Thoracic aorta (tissue), 2 donors: ENCODE results near the gene TRMT10A. TPM values are rescaled to one million over a fixed set of nuclear protein-coding genes. Genes with fewer than 3 reads are reported as not detected.

Source experiments
- ATAC-seq: fragments of 150-250 bp; one replicate; pipeline ENCODE4 v1.8.0; 2017; ENCODE audit warnings: low read depth; ENCODE audit not compliant: insufficient number of reproducible peaks, low FRiP score
- DNase-seq: peaks from one replicate; pipeline ENCODE4 v3.0.0-alpha.2; 2020; ENCODE audit warnings: low spot score
- H3K27ac ChIP-seq, 2 donors: fragments of 200-600 bp; sonication (generic); 1 replicate in 1 of 2; 2 replicates in 1 of 2; pipeline ENCODE4 v1.5.1; 2016; ENCODE audit warnings: mild to moderate bottlenecking in 2 of 2, moderate library complexity in 2 of 2
- H3K27me3 ChIP-seq: fragments of 200-600 bp; sonication (generic); replicated peaks from 2 replicates; pipeline ENCODE4 v1.6.0; 2016; ENCODE audit warnings: mild to moderate bottlenecking; ENCODE audit not compliant: insufficient read depth
- H3K36me3 ChIP-seq: fragments of 200-600 bp; sonication (generic); one replicate; pipeline ENCODE4 v1.5.1; 2016
- H3K4me1 ChIP-seq, 2 donors: fragments of 200-600 bp; sonication (generic); 1 replicate in 1 of 2; 2 replicates in 1 of 2; pipeline versions ENCODE4 v1.5.1 to v1.6.0; 2016; ENCODE audit warnings: low read depth in 2 of 2, mild to moderate bottlenecking in 1 of 2; ENCODE audit not compliant: control insufficient read depth in 1 of 2
- H3K4me3 ChIP-seq: fragments of 200-600 bp; sonication (generic); 2 replicates; pipeline ENCODE4 v1.5.1; 2016; ENCODE audit warnings: mild to moderate bottlenecking
- H3K9me3 ChIP-seq: fragments of 200-600 bp; sonication (generic); 2 replicates; pipeline ENCODE4 v1.5.1; 2016
- CTCF ChIP-seq: fragments of 200-600 bp; sonication (generic); IDR thresholded peaks from one replicate; pipeline ENCODE4 v1.5.1; 2019; ENCODE audit warnings: antibody characterized with exemption
- total RNA-seq, 2 donors: library from RNA; depleted of rRNA; stranded (reverse); fragments of >200 nt; gene quantifications; one replicate each; pipeline versions ENCODE4 v1.1.0 to v1.2.3, GENCODE V29; 2016

Gene TRMT10A
- total RNA-seq, 2 donors from 2014 or later: 3.7 to 5.0 TPM

- Histone ChIP-seq H3K27me3 (no peaks in the 10 kb centered on the region), H3K9me3 (no peaks in the 10 kb centered on the region), H3K4me1 (peaks cover 6 to 39% of the 10 kb centered on the region in 2 donors), H3K4me3 (peak within 1 kb of the TSS; percentile 23), H3K27ac (peak within 1 kb of the TSS; percentile 25 to 28), H3K36me3 (no peaks in the 10 kb centered on the region)
- no peak for ATAC-seq
- DNase-seq: no peak
- TF ChIP-seq CTCF: no peak
Measured at GRCh38 chr4:99574530-99575324, 10.9 kb upstream of the TRMT10A start, which contains the start of gene MTTP. Gene MTTP (plus strand): TSS chr4:99574824. CDS start chr4:99574910, 86 bp downstream.

GRCh38 chr4:99573735-99574368 is 10.0 kb upstream of the TRMT10A start:
- Histone ChIP-seq H3K27me3 (no peaks in the 10 kb centered on the region), H3K9me3 (no peaks in the 10 kb centered on the region), H3K4me1 (peaks cover 6 to 39% of the 10 kb centered on the region in 2 donors), H3K4me3 (no peak overlapping the region), H3K27ac (peak overlapping the region; percentile 25 to 28), H3K36me3 (no peaks in the 10 kb centered on the region)
- no peak for ATAC-seq
- TF ChIP-seq CTCF: no peak
- no peak for DNase-seq

- no peaks in the 10 kb centered on the region for H3K9me3 ChIP-seq
- no peaks in the 10 kb centered on the region for H3K27me3 ChIP-seq
- ATAC-seq (peak; percentile 36), DNase-seq (no peak)
- TF ChIP-seq CTCF: no peak
- H3K36me3 ChIP-seq: no peaks in the 10 kb centered on the region
- H3K4me3 ChIP-seq: peak overlapping the region; percentile 27
- H3K4me1 ChIP-seq: peaks cover 6 to 39% of the 10 kb centered on the region in 2 donors
- H3K27ac ChIP-seq: peak overlapping the region; percentile 25 to 47
Measured at GRCh38 chr4:99572527-99573240, 8.8 kb upstream of the TRMT10A start.

GRCh38 chr4:99571883-99572282 is 8.0 kb upstream of the TRMT10A start:
- ATAC-seq (no peak), DNase-seq (no peak)
- H3K9me3 ChIP-seq: no peaks in the 10 kb centered on the region
- H3K4me3 ChIP-seq: no peak overlapping the region
- H3K4me1 ChIP-seq: peaks cover 6 to 43% of the 10 kb centered on the region in 2 donors
- H3K36me3 ChIP-seq: no peaks in the 10 kb centered on the region
- no peak overlapping the region for H3K27ac ChIP-seq
- H3K27me3 ChIP-seq: no peaks in the 10 kb centered on the region
- no peak for TF ChIP-seq CTCF

GRCh38 chr4:99564921-99565320 is 1.1 kb upstream of the TRMT10A start:
- Histone ChIP-seq H3K4me3 (no peak overlapping the region), H3K27me3 (no peaks in the 10 kb centered on the region), H3K4me1 (peaks cover 8 to 15% of the 10 kb centered on the region in 2 donors), H3K27ac (peak overlapping the region in 1 of 2 donors; percentile 99), H3K9me3 (no peaks in the 10 kb centered on the region), H3K36me3 (no peaks in the 10 kb centered on the region)
- DNase-seq: no peak
- TF ChIP-seq CTCF: no peak
- no peak for ATAC-seq
